H7 (cell line): ENCODE data around the gene OPN1SW. TPM values are rescaled to one million over a fixed set of nuclear protein-coding genes. Genes with fewer than 3 reads are reported as not detected.

Experiments
- DNase-seq: peaks from one replicate; pipeline ENCODE4 v3.0.0; 2012
- H3K27me3 ChIP-seq: 2 replicates; pipeline ENCODE4 v1.6.0; 2011; ENCODE audit warnings: mild to moderate bottlenecking, low read length; ENCODE audit not compliant: control insufficient read depth, insufficient read depth
- H3K36me3 ChIP-seq: replicated peaks from 2 replicates; pipeline ENCODE4 v1.5.1; 2011; ENCODE audit warnings: low read length; ENCODE audit not compliant: control insufficient read depth, insufficient read depth
- H3K4me3 ChIP-seq: 2 replicates; pipeline ENCODE4 v1.5.1; 2011; ENCODE audit warnings: low read depth, mild to moderate bottlenecking, control low read depth, low read length, moderate library complexity; ENCODE audit not compliant: insufficient read depth
- total RNA-seq: library from RNA; depleted of rRNA; stranded (reverse); fragments of >200 nt; shearing (Covaris generic); gene quantifications from 2 replicates; pipeline ENCODE4 v1.2.3, GENCODE V29; 2014; rRNA removed

Gene OPN1SW
- total RNA-seq, 1 experiment from 2014 or later = not detected

DNA sequence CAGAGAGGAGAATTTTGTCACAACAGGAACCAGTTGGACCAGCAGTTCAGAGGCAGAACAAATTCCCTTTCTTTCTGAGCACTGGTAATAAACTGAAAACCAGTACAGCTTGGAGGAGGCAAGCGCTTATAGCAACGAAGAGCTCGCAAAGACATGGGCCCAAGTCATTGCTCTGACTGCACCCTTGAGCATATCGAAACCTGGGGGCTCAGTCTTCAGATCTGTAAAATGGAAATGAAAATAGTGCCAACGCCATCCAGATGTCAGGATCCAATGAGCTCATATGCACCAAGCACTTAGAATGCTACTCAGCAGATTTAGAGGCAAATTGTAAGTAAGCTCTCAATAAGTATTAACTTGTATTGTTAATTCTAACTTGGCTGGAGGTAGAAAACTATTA, 50.9 kb downstream of the OPN1SW start:
- DNase-seq = no peak
- Histone ChIP-seq H3K27me3 (no peaks in the 10 kb centered on the region; the same call in 1 of the 2 replicates), H3K4me3 (no peak overlapping the region), H3K36me3 (no peaks in the 10 kb centered on the region)

Other genes with a start within 250 kb of the OPN1SW start
- not detected in 2 replicates for gene GARIN1A, start 103.5 kb downstream of the OPN1SW start, total RNA-seq
- gene CALU, start 36.4 kb downstream of the OPN1SW start, total RNA-seq = 147 and 169 TPM in 2 replicates
- 9.7 and 14.7 TPM in 2 replicates for gene CCDC136, start 16.2 kb upstream of the OPN1SW start, total RNA-seq
- gene FLNC, start 54.6 kb upstream of the OPN1SW start, total RNA-seq = 26.9 and 32.3 TPM in 2 replicates
- gene ATP6V1F, start 87.1 kb upstream of the OPN1SW start, total RNA-seq = 93.5 and 120 TPM in 2 replicates
- gene KCP, start 134.9 kb upstream of the OPN1SW start, total RNA-seq = 2.5 and 3.4 TPM in 2 replicates
- gene IRF5, start 162.1 kb upstream of the OPN1SW start, total RNA-seq = 0.48 and 0.62 TPM in 2 replicates